Activated CD8-positive, alpha-beta memory T cell treated with anti-CD3 and anti-CD28 coated beads, Interleukin-2, amount 50 U/mL, for 24 hours (primary cell): Measurements from ENCODE around the gene CCSER1.
"Not testable (repeated sequence)": the region's sequence is repeated elsewhere in the genome, so short reads cannot be mapped to it uniquely, and the experiment has no call there.

Source experiments
- DNase-seq: peaks from one replicate; pipeline ENCODE4 v3.0.0-alpha.2; 2020; ENCODE audit errors: extremely low read depth

CCSER1 gene

GRCh38 chr4:91366554-91366953 lies 1239.4 kb downstream of the CCSER1 start:
- DNase-seq: no peak

- DNase-seq: no peak
Measured at GRCh38 chr4:91369116-91369515, 1241.9 kb downstream of the CCSER1 start.

DNA sequence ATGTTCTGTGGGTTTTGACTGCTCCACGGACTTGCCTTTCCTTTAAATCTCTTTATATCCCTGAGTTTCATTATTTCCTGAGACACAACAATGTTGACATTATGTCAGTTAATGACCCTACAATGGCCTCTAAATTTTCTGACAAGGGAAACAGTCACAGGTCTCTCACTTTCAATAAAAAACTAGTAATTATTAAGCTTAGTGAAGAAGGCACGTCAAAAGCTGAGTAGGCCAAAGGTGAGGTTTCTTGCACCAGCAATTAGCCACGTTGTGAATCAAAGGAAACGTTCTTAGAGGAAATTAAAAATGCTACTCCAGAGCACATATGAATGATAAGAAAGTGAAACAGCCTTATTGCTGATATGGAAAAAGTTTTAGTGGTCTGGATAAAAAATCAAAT lies 1246.4 kb downstream of the CCSER1 start:
- DNase-seq: no peak

DNA sequence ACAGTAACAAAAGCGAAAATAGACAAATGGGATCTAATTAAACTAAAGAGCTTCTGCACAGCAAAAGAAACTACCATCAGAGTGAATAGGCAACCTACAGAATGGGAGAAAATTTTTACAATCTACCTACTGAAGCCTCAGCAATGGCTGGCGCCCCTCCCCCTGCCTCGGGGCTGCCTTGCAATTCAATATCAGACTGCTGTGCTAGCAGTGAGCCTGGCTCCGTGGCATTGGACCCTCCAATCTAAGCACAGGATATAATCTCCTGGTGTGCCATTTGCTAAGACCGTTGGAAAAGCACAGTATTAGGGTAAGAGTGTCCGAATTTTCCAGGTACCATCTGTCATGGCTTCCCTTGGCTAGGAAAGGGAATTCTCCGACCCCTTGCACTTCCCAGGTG lies 1278.2 kb downstream of the CCSER1 start:
- not testable (repeated sequence) for DNase-seq

- no peak for DNase-seq
Measured at GRCh38 chr4:91422011-91422410, 1294.8 kb downstream of the CCSER1 start.

- DNase-seq: no peak
Measured at GRCh38 chr4:91426725-91427124, 1299.5 kb downstream of the CCSER1 start.

- DNase-seq: no peak
Measured at GRCh38 chr4:91427171-91427570, 1300.0 kb downstream of the CCSER1 start.

- DNase-seq: no peak
Measured at GRCh38 chr4:91434631-91435030, 1307.4 kb downstream of the CCSER1 start.

DNA sequence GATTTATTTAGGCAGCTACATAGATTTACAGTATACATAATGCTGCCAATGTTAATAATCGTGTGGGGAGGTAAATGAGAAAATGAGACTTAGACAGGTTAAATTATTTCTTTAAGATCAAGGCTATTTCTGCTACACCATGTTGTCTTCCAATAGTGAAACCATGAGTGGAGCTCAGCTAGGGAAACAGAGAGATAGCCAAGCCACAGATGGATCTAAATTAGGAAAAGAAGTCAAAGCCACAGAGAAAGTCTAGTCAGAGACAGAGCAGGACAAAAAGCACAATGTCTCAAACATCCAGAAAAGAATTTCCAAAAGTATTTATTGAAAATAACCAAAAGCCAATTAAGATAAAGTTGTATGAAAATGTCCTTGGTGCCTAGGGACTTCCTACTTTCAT lies 1309.4 kb downstream of the CCSER1 start:
- DNase-seq: no peak

DNA sequence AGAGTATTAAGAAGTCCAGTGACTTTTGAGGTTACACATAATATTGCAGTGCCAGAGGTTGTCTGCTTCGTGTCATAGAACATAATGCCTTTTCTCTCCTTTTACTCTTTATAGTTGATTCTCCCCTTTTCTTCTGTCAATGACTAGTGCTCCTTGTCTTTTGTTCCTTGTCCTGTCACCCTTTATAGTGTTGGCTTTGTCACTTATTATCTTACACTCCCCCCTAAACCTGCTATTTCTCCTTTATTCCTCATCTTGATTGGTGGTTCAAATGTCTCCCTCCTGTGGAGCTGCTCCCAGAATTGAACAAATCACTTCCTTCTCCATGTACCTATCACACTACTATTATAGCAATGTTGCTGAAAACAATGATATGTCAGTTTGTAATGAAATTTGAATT lies 1320.0 kb downstream of the CCSER1 start:
- no peak for DNase-seq

DNA sequence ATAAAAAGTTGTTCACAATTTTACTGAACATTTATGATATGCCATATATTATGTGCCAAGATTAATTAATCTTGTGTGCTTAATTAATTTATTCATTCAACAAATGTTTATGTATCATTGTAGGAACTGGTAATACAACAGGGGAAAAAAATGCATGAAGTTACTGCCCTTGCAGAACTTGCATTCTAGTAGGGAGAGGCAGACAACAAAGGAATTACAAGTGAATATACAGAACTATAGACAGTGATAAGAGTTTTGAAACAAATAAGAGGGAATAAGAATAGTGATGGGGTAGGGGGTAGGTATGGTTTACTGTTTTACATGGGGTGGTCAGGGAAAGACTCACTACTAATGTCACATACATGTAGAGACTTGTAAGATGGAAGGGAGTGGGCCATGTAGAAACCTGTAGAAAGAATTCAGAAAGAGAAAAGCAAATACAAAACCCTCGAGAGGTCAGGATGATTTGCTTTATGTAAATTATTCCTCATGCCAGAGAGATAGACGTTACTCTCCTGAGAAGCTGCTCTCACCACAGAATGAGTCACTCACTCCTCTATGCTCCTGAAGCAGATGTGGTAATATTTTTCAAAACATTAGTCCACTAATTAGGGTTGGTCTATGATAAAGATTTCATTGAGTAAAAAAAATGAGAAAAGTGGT lies 1321.6 kb downstream of the CCSER1 start:
- no peak for DNase-seq

DNA sequence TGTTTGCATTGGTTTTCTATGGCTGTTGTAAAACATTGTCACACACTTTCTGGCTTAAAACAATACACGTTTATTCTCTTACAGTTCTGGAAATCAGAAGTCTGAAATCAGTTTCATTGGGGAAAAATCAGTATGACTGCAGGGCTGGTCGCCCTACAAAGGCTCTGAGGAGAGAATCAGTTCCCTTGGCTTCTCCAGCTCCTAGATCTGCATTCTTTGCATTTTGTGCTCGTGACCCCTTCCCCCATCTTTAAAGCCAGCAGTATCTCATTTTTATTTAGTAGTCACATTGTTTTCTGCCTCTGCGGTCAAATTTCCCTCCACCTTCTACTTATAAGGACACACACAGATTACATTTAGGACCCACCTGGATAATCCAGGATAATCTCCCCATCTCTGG lies 1326.9 kb downstream of the CCSER1 start:
- DNase-seq: no peak

GRCh38 chr4:91462566-91462965 lies 1335.4 kb downstream of the CCSER1 start:
- DNase-seq: not testable (repeated sequence)

GRCh38 chr4:91470671-91471070 lies 1343.5 kb downstream of the CCSER1 start:
- no peak for DNase-seq

DNA sequence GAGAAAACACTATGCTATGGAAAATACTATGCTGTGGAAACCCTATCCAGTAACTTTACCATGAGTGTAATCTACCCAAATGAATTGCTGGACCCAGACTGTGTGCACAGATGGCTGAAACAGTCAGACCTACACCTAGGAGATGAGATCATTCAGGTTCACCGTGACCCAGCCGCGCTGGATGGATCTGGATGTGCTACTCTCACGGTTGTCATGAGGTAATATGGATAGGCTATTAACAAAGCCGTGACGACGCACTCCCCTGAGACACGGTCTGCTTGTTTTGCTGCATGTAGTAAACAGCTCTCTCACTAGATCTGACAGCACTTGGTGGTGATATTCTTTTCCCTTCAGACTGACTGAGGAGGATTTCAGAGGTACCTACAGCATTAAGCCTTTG lies 1344.1 kb downstream of the CCSER1 start:
- no peak for DNase-seq

DNA sequence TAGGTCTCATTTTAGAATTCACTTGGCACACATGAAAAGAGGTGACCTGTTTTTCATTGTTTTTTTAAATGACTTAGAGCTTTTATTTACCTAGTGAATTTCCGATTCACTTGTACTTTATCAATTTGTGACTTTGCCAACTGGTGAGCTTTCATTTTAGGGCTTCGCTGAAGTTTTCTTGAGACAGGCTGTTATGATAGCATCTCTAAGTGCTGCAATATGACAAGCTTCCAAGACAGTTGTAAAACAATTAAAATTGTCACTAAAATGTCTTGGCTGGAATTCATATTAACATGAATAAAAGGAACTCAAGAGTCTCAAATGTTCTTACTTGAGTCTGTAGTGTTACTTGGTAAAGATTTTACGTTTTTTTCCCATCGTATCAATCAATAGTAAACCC lies 1344.9 kb downstream of the CCSER1 start:
- no peak for DNase-seq

- DNase-seq: no peak
Measured at GRCh38 chr4:91485415-91485814, 1358.2 kb downstream of the CCSER1 start.

DNA sequence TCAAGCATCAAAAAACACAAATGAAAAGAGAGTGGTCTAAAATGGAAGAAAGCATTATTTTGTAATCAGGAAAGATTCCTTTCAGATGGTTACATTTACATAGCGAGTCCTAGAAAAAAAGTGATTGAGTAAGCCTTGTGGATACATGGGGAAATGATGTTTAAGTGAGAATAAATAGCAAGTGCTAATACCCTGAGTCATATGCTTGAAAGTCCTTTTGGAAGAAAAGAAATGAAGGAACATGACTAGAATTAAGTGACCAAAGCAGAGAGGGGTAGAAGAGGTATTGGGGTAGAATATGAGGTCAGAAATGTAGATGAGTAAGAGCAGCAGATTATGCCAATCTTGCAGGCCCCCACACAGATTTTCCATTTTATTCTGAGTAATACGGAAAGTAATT lies 1361.8 kb downstream of the CCSER1 start:
- DNase-seq: no peak

- DNase-seq: no peak
Measured at GRCh38 chr4:91497892-91498291, 1370.7 kb downstream of the CCSER1 start.

- no peak for DNase-seq
Measured at GRCh38 chr4:91502365-91502764, 1375.2 kb downstream of the CCSER1 start.

- no peak for DNase-seq
Measured at GRCh38 chr4:91513326-91513725, 1386.1 kb downstream of the CCSER1 start.

DNA sequence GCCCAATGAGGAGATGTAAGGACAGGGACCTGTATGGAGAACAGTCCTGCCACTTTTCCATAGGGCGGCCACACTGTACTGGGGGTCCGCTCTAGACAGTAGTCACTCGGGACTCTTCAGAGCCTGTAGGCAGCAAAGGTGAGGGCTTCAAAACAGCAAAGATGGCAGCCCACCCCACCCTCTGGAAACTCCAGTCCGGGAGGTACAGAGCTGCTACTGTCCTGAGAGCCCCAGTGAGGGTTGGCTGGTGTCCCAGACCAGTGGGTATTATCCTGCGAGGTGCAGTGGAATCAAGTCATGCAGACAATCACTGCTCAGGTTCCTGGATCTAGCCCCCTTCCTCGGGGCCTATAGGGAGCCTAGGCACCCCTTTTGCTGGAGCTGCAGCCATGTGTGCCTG lies 1392.0 kb downstream of the CCSER1 start:
- no peak for DNase-seq

DNA sequence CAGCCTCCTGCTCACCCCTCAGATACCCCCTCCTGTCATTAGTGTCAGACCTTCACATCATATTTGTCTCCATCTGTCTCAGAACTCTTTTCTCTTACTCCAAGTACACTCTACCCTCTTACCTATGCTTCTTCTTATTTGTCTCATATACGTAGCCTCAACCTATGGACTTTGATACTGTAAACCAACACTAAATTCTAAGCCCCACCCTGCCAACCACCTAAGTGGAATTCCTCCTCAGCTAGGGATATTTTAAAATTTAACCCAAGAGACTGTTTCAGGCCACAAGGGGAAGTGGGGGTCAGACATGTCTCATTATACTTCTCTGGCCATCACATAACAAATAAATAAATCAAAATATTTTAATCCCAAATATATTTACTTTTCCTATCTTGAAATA lies 1398.4 kb downstream of the CCSER1 start:
- DNase-seq: no peak

GRCh38 chr4:91527056-91527455 lies 1399.9 kb downstream of the CCSER1 start:
- DNase-seq: no peak
